Brain microvascular endothelial cell (primary cell): ENCODE measurements around the gene P3H2.

Experiments used
- DNase-seq: peaks from one replicate; pipeline ENCODE4 v3.0.0-alpha.2; 2020
- H3K27ac ChIP-seq: fragments of 250-450 bp; sonication (Bioruptor Pico); 2 replicates; pipeline ENCODE4 v1.5.1; 2020; ENCODE audit warnings: mild to moderate bottlenecking, moderate library complexity
- H3K27me3 ChIP-seq: fragments of 250-450 bp; sonication (Bioruptor Pico); replicated peaks from 2 replicates; pipeline ENCODE4 v1.5.1; 2020; ENCODE audit warnings: mild to moderate bottlenecking
- H3K36me3 ChIP-seq: fragments of 250-450 bp; sonication (Bioruptor Pico); replicated peaks from 2 replicates; pipeline ENCODE4 v1.5.1; 2020; ENCODE audit warnings: mild to moderate bottlenecking
- H3K4me3 ChIP-seq: 2 replicates; pipeline ENCODE4 v1.5.1; 2011; ENCODE audit warnings: low read depth, mild to moderate bottlenecking, control low read depth, low read length, moderate library complexity
- CTCF ChIP-seq: IDR thresholded peaks from 2 replicates; pipeline ENCODE4 v1.5.1; 2011; ENCODE audit warnings: low read depth, mild to moderate bottlenecking, moderate library complexity, low read length, control low read depth, inconsistent platforms; ENCODE audit errors: missing control alignments
- in situ Hi-C: cut with HindIII; loops from 2 replicates; pipeline ENCODE4 v1.10.0; 2017; ENCODE audit warnings: low sequenced_read_pairs, low pct_ligation_motif_present

P3H2 gene

GRCh38 chr3:190001426-190001825 lies 119.3 kb downstream of the P3H2 start:
- in situ Hi-C loops = no loop called here
- DNase-seq = peak; percentile 47
- Histone ChIP-seq H3K4me3 (no peak overlapping the region), H3K27ac (peak overlapping the region; percentile 19), H3K27me3 (no peaks in the 10 kb centered on the region), H3K36me3 (no peaks in the 10 kb centered on the region)
- TF ChIP-seq CTCF = no peak

GRCh38 chr3:190000861-190001196 lies 119.9 kb downstream of the P3H2 start:
- Histone ChIP-seq H3K4me3 (no peak overlapping the region), H3K27ac (peak overlapping the region; percentile 19), H3K36me3 (no peaks in the 10 kb centered on the region), H3K27me3 (no peaks in the 10 kb centered on the region)
- DNase-seq = no peak
- TF ChIP-seq CTCF = no peak
- in situ Hi-C loops = no loop called here

- no peak for TF ChIP-seq CTCF
- Histone ChIP-seq H3K4me3 (no peak overlapping the region), H3K36me3 (no peaks in the 10 kb centered on the region), H3K27ac (peak overlapping the region; percentile 19), H3K27me3 (no peaks in the 10 kb centered on the region)
- DNase-seq = no peak
- in situ Hi-C loops = no loop called here
Observed at GRCh38 chr3:190000187-190000860, 120.4 kb downstream of the P3H2 start.

GRCh38 chr3:189999718-190000117 lies 121.0 kb downstream of the P3H2 start:
- TF ChIP-seq CTCF = no peak
- in situ Hi-C loops = no loop called here
- no peak for DNase-seq
- H3K4me3 ChIP-seq = no peak overlapping the region
- H3K27ac ChIP-seq = no peak overlapping the region
- no peaks in the 10 kb centered on the region for H3K36me3 ChIP-seq
- no peaks in the 10 kb centered on the region for H3K27me3 ChIP-seq

- no peak overlapping the region for H3K4me3 ChIP-seq
- peak; percentile 68 for DNase-seq
- in situ Hi-C loops = no loop called here
- TF ChIP-seq CTCF = no peak
- no peak overlapping the region for H3K27ac ChIP-seq
- no peaks in the 10 kb centered on the region for H3K36me3 ChIP-seq
- no peaks in the 10 kb centered on the region for H3K27me3 ChIP-seq
Observed at GRCh38 chr3:189995129-189995528, 125.6 kb downstream of the P3H2 start.

- in situ Hi-C loops = no loop called here
- no peaks in the 10 kb centered on the region for H3K36me3 ChIP-seq
- no peak overlapping the region for H3K27ac ChIP-seq
- no peak for TF ChIP-seq CTCF
- DNase-seq = no peak
- no peak overlapping the region for H3K4me3 ChIP-seq
- no peaks in the 10 kb centered on the region for H3K27me3 ChIP-seq
Observed at GRCh38 chr3:189990826-189991225, 129.9 kb downstream of the P3H2 start.
